GM23338 (cell line): ENCODE measurements around the gene PMPCB.

Experiments
- CREB1 ChIP-seq: fragments of 250-450 bp; sonication (Bioruptor Pico); IDR thresholded peaks from 2 replicates; pipeline ENCODE4 v1.5.0; 2020; ENCODE audit warnings: low read depth, mild to moderate bottlenecking, moderate library complexity
- EZH2 ChIP-seq: fragments of 200-600 bp; sonication (generic); IDR thresholded peaks from one replicate; pipeline ENCODE4 v1.8.0; 2017; ENCODE audit warnings: antibody characterized with exemption, mild to moderate bottlenecking, low read depth; ENCODE audit not compliant: unreplicated experiment
- EZH2phosphoT487 ChIP-seq: fragments of 200-600 bp; sonication (generic); IDR thresholded peaks from one replicate; pipeline ENCODE4 v1.8.1; 2018; ENCODE audit warnings: antibody characterized with exemption; ENCODE audit not compliant: unreplicated experiment
- JUNB ChIP-seq: IDR thresholded peaks from one replicate; pipeline ENCODE4 v1.6.1; 2016; ENCODE audit warnings: antibody characterized with exemption; ENCODE audit not compliant: unreplicated experiment
- NANOG ChIP-seq: IDR thresholded peaks from 2 replicates; pipeline ENCODE4 v1.6.1; 2016; ENCODE audit warnings: antibody characterized with exemption, borderline replicate concordance
- POLR2AphosphoS5 ChIP-seq: IDR thresholded peaks from 2 replicates; pipeline ENCODE4 v1.6.1; 2016; ENCODE audit warnings: antibody characterized with exemption, low read depth
- STAT1 ChIP-seq: IDR thresholded peaks from one replicate; pipeline ENCODE4 v1.6.1; 2016; ENCODE audit warnings: antibody characterized with exemption; ENCODE audit not compliant: unreplicated experiment
- ZNF114 ChIP-seq: fragments of 250-450 bp; sonication (Bioruptor Pico); IDR thresholded peaks from 2 replicates; pipeline ENCODE4 v1.5.0; 2020; ENCODE audit warnings: mild to moderate bottlenecking, moderate library complexity
- ZNF331 ChIP-seq: fragments of 250-450 bp; sonication (Bioruptor Pico); IDR thresholded peaks from 2 replicates; pipeline ENCODE4 v1.5.0; 2020; ENCODE audit warnings: low read depth, mild to moderate bottlenecking, moderate library complexity
- TF ChIP-seq, protein P1 (sequence below): IDR thresholded peaks from 2 replicates; pipeline ENCODE4 v1.6.1; 2016; ENCODE audit warnings: antibody characterized with exemption
- TF ChIP-seq, protein P2 (sequence below), 2 experiments: fragments of 200-600 bp in 1 of 2; sonication (generic) in 1 of 2; conservative IDR thresholded peaks; 2 replicates each; pipeline versions ENCODE4 v1.5.1 to v1.6.1; 2016 to 2017; ENCODE audit warnings: antibody characterized with exemption in 2 of 2, low read depth in 2 of 2, mild to moderate bottlenecking in 2 of 2, moderate library complexity in 1 of 2
- TF ChIP-seq, protein P3 (sequence below): IDR thresholded peaks from one replicate; pipeline ENCODE4 v1.6.1; 2018; ENCODE audit warnings: antibody characterized with exemption; ENCODE audit not compliant: unreplicated experiment
- TF ChIP-seq, protein P4 (sequence below): fragments of 250-450 bp; sonication (Bioruptor Pico); IDR thresholded peaks from 2 replicates; pipeline ENCODE4 v1.5.0; 2020; ENCODE audit warnings: mild to moderate bottlenecking, moderate library complexity

DNA sequence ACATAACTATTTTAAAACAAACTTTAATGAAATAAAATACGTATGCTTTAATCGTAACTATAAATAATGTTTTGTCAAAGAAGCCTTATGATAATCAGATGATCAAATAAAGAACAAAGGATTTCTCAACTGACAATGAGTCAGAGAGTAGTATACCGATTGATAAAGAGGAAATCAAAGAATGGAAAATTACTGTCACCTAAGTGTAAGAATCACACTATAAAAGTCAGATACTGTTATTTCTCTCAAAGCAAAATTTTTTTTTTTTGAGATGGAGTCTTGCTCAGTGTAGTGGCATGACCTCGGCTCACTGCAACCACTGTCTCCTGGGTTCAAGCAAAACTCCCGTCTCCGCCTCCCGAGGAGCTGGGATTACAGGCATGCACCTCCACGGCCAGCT is 28.5 kb downstream of the PMPCB start:
- TF ChIP-seq, protein P1, sequence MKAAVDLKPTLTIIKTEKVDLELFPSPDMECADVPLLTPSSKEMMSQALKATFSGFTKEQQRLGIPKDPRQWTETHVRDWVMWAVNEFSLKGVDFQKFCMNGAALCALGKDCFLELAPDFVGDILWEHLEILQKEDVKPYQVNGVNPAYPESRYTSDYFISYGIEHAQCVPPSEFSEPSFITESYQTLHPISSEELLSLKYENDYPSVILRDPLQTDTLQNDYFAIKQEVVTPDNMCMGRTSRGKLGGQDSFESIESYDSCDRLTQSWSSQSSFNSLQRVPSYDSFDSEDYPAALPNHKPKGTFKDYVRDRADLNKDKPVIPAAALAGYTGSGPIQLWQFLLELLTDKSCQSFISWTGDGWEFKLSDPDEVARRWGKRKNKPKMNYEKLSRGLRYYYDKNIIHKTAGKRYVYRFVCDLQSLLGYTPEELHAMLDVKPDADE = no peak
- TF ChIP-seq EZH2 = no peak
- TF ChIP-seq, protein P2, sequence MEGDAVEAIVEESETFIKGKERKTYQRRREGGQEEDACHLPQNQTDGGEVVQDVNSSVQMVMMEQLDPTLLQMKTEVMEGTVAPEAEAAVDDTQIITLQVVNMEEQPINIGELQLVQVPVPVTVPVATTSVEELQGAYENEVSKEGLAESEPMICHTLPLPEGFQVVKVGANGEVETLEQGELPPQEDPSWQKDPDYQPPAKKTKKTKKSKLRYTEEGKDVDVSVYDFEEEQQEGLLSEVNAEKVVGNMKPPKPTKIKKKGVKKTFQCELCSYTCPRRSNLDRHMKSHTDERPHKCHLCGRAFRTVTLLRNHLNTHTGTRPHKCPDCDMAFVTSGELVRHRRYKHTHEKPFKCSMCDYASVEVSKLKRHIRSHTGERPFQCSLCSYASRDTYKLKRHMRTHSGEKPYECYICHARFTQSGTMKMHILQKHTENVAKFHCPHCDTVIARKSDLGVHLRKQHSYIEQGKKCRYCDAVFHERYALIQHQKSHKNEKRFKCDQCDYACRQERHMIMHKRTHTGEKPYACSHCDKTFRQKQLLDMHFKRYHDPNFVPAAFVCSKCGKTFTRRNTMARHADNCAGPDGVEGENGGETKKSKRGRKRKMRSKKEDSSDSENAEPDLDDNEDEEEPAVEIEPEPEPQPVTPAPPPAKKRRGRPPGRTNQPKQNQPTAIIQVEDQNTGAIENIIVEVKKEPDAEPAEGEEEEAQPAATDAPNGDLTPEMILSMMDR (conservative IDR thresholded peaks at IDR 0.05; ENCODE audit: low read depth in 2 of 2) = no peak
- TF ChIP-seq POLR2AphosphoS5 = no peak
- TF ChIP-seq, protein P3, sequence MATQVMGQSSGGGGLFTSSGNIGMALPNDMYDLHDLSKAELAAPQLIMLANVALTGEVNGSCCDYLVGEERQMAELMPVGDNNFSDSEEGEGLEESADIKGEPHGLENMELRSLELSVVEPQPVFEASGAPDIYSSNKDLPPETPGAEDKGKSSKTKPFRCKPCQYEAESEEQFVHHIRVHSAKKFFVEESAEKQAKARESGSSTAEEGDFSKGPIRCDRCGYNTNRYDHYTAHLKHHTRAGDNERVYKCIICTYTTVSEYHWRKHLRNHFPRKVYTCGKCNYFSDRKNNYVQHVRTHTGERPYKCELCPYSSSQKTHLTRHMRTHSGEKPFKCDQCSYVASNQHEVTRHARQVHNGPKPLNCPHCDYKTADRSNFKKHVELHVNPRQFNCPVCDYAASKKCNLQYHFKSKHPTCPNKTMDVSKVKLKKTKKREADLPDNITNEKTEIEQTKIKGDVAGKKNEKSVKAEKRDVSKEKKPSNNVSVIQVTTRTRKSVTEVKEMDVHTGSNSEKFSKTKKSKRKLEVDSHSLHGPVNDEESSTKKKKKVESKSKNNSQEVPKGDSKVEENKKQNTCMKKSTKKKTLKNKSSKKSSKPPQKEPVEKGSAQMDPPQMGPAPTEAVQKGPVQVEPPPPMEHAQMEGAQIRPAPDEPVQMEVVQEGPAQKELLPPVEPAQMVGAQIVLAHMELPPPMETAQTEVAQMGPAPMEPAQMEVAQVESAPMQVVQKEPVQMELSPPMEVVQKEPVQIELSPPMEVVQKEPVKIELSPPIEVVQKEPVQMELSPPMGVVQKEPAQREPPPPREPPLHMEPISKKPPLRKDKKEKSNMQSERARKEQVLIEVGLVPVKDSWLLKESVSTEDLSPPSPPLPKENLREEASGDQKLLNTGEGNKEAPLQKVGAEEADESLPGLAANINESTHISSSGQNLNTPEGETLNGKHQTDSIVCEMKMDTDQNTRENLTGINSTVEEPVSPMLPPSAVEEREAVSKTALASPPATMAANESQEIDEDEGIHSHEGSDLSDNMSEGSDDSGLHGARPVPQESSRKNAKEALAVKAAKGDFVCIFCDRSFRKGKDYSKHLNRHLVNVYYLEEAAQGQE = no peak
- TF ChIP-seq ZNF114 (CRISPR knock-in tag) = no peak
- no peak for TF ChIP-seq JUNB
- no peak for TF ChIP-seq CREB1 (CRISPR knock-in tag)
- no peak for TF ChIP-seq EZH2phosphoT487
- TF ChIP-seq NANOG = no peak
- TF ChIP-seq, protein P4, sequence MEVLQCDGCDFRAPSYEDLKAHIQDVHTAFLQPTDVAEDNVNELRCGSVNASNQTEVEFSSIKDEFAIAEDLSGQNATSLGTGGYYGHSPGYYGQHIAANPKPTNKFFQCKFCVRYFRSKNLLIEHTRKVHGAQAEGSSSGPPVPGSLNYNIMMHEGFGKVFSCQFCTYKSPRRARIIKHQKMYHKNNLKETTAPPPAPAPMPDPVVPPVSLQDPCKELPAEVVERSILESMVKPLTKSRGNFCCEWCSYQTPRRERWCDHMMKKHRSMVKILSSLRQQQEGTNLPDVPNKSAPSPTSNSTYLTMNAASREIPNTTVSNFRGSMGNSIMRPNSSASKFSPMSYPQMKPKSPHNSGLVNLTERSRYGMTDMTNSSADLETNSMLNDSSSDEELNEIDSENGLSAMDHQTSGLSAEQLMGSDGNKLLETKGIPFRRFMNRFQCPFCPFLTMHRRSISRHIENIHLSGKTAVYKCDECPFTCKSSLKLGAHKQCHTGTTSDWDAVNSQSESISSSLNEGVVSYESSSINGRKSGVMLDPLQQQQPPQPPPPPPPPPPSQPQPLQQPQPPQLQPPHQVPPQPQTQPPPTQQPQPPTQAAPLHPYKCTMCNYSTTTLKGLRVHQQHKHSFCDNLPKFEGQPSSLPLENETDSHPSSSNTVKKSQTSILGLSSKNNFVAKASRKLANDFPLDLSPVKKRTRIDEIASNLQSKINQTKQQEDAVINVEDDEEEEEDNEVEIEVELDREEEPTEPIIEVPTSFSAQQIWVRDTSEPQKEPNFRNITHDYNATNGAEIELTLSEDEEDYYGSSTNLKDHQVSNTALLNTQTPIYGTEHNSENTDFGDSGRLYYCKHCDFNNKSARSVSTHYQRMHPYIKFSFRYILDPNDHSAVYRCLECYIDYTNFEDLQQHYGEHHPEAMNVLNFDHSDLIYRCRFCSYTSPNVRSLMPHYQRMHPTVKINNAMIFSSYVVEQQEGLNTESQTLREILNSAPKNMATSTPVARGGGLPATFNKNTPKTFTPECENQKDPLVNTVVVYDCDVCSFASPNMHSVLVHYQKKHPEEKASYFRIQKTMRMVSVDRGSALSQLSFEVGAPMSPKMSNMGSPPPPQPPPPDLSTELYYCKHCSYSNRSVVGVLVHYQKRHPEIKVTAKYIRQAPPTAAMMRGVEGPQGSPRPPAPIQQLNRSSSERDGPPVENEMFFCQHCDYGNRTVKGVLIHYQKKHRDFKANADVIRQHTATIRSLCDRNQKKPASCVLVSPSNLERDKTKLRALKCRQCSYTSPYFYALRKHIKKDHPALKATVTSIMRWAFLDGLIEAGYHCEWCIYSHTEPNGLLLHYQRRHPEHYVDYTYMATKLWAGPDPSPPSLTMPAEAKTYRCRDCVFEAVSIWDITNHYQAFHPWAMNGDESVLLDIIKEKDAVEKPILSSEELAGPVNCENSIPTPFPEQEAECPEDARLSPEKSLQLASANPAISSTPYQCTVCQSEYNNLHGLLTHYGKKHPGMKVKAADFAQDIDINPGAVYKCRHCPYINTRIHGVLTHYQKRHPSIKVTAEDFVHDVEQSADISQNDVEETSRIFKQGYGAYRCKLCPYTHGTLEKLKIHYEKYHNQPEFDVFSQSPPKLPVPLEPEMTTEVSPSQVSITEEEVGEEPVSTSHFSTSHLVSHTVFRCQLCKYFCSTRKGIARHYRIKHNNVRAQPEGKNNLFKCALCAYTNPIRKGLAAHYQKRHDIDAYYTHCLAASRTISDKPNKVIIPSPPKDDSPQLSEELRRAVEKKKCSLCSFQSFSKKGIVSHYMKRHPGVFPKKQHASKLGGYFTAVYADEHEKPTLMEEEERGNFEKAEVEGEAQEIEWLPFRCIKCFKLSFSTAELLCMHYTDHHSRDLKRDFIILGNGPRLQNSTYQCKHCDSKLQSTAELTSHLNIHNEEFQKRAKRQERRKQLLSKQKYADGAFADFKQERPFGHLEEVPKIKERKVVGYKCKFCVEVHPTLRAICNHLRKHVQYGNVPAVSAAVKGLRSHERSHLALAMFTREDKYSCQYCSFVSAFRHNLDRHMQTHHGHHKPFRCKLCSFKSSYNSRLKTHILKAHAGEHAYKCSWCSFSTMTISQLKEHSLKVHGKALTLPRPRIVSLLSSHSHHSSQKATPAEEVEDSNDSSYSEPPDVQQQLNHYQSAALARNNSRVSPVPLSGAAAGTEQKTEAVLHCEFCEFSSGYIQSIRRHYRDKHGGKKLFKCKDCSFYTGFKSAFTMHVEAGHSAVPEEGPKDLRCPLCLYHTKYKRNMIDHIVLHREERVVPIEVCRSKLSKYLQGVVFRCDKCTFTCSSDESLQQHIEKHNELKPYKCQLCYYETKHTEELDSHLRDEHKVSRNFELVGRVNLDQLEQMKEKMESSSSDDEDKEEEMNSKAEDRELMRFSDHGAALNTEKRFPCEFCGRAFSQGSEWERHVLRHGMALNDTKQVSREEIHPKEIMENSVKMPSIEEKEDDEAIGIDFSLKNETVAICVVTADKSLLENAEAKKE (CRISPR knock-in tag) = no peak
- no peak for TF ChIP-seq STAT1
- TF ChIP-seq ZNF331 (CRISPR knock-in tag) = no peak
